Limb (tissue), 2 donors: ENCODE data around the gene REG4.
"Not testable (repeated sequence)": the region's sequence is repeated elsewhere in the genome, so short reads cannot be mapped to it uniquely, and the experiment has no call there.

Experiments
- DNase-seq, 2 donors: peaks; one replicate each; pipeline ENCODE4 v3.0.0-alpha.2; 2016; ENCODE audit errors: extremely low spot score in 2 of 2

Gene REG4

GRCh38 chr1:119811387-119811786, at the start of gene REG4:
Gene REG4, minus strand, starts transcription at chr1:119811460. Its CDS starts 2,691 bp downstream, at chr1:119808769.
- no peak for DNase-seq

GRCh38 chr1:119859647-119860046, 48.4 kb upstream of the REG4 start:
- DNase-seq: no peak

- DNase-seq: not testable (repeated sequence)
These were observed 47.4 kb upstream of the REG4 start for GRCh38 chr1:119858556-119859214.

DNA sequence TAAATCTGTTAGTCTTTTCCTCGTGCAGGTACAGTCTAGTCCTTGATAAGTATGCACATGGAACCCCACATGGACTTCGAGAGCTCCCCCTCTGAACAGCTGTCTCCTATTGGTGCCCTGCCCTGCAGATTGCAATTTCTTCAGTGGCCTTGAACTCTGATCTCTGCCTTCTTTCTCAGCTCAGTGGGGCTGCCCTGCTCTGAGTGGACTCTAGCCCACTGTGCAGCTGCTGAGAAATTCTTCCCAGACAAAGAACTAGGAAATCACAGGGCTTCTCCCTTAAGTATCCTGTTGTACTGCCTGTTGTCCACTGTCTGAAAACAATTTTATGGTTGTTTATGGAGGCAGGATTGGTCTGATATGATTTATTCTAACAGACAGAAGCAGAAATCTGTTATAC, 46.9 kb upstream of the REG4 start:
- no peak for DNase-seq

DNA sequence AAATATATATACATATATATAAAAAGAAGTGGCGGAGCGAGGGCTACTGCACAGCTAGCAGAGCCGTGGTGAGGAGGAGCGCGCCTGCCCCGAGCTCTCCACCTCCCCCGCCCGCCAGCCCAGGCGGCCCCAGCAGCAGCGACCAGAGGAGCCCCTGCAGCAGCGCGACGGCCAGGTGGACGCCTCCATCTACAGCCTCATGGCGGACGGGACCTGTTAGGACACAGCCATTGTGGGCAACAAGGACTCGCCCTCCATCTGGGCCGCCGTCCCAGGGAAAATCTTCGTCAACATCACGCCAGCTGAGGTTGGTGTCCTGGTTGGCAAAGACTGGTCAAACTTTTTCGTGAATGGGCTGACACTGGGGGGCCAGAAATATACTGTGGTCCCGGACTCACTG, 41.9 kb upstream of the REG4 start:
- DNase-seq: no peak

- not testable (repeated sequence) for DNase-seq
These were observed 32.9 kb upstream of the REG4 start for GRCh38 chr1:119844206-119844605.

DNA sequence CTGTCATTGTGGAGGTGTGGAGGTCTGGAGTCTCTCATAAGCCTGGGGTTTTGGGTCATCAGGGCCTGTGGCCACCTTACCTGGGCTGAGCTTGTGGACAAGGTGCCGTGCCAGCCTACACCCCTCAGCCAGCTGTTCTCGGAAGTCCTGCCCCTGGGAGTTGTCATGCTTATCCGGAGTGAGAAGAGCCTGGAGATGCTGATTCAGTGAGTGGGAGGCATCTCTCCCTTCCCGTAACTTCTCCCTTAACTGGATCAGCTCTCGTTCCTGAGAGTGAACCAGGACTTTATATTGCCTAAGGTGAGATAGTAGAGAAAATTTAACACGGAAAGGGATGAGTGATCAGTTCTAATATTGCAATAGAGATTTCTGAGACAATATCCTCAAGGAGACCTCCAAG, 30.0 kb upstream of the REG4 start:
- no peak for DNase-seq

- no peak for DNase-seq
These were observed 29.5 kb upstream of the REG4 start for GRCh38 chr1:119840745-119841144.

DNA sequence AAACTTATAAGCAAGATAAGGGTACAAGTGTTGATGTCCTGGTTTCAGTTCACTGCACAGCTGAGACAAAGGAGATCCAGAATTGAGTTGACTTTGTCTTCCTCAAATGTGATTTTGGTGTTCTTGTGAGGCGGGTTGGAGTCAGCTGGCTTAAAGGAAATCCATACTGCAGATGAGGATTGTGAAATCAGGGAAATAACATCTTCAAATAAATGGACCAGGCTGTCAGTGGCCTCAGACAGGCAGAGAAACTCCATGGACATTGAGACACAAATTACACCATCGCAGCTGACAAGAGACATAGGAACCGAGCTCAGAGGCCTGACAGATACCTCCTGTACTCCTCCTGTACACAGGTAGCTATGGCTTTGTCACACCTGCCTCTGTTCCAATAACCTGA, 27.0 kb upstream of the REG4 start:
- DNase-seq: no peak

- no peak for DNase-seq
These were observed 23.7 kb upstream of the REG4 start for GRCh38 chr1:119834990-119835389.

DNA sequence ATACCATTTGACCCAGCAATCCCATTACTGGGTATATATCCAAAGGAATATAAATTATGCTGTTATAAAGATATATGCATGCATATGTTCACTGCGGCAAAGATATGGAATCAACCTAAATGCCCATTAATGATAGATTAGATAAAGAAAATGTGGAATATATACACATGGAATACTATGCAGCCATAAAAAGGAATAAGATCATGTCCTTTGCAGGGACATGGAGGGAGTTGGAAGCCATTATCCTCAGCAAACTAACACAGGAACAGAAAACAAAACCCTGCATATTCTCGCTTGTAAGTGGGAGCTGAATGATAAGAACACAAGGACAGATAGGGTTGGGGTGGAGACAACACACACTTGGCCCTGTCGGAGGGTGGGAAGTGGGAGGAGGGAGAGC, 19.8 kb upstream of the REG4 start:
- DNase-seq: no peak

DNA sequence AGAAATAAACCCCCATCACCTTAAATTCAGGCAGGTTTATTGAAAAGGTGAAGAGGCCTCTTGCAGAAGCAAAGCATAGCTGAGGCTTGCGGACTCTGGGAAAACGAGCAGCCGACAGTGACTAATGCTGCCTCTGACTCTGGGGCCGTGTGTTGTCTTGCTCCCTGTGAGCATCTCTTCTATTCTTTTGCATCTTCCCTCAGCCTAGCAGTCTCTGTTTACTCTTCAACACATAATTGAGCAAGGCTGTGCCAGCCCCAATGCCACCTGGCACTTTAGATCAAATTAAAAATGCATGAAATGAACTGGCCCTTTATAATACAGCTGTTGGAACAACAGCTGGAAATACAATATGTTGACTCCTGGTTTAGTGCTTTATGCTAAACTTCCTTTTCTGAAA, 18.4 kb upstream of the REG4 start:
- peak in 1 of 2 donors; percentile 40 for DNase-seq

DNA sequence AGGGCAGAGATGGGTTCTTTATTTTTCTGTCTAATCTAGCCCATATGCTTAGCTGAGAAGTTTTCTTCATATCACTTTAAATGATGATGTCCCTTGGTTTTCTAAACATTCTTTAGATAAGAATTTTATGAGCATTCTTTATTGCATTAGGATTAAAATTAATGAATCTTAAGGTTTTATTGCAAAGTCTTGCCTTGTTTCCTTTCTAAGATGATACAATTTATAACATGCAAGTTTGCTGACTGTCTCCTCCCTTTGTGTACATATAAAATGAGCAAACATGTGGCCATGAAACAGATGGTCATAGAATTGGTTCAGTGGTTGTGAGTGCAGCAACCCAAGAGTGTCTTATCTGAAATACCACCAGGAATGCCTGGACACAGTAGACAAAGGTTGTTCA, 17.7 kb upstream of the REG4 start:
- DNase-seq: not testable (repeated sequence)

DNA sequence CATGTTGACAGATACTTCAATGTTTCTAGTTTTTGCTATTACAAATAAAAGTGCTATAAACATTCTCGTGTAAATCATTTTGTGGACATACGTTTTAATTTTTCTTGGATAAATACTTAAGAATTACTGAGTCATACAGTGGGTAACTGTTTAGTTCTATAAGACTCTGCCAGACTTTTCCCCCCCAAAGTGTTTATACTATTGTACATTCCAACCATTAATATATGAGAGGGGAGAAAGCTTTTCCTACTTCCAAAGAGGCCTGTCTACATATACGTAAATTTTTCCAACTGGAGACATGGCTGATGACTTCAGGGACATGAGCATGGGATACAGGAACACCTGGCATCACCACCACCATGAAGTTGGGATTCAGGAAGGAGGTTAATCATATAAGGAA, 17.0 kb upstream of the REG4 start:
- DNase-seq: no peak

DNA sequence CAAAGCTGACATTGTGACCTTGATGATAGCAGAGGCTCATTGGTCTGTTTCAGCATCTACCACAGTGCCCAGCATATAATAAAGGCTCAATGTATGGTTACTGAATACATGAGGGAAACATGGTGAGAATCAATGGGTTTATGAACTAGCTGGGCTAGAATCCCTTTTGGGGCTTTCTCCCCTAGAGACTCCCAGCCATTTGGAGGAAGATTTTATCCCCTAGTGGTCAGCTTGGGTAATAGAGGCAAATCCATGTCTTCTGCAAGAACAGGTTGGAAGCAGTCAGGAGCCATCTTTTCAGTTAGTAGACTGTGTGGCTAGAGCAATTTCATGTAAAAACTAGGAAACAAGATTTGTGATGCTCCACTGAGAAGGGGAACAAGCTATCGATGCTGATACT, 15.8 kb upstream of the REG4 start:
- no peak for DNase-seq

DNA sequence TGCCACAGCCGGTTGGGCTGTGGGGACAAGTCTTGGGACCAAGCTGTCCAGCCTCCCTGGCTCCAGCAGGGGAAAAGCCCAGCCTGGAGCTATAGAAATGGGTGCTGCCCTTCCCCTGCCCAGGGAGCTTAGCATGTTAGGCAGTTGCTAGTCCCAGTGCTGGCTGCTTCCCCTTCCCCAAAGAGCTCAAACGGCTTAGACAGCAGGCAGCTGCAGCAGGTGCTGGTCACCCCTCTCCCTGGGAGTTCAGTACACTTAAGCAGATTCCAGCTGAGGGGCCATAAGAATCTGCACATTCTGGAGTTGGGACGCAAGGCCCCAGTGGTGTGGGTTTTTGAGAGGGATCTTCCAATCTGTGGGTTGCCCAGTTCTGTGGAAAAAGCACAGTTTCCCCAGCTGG, 11.1 kb upstream of the REG4 start:
- no peak for DNase-seq

DNA sequence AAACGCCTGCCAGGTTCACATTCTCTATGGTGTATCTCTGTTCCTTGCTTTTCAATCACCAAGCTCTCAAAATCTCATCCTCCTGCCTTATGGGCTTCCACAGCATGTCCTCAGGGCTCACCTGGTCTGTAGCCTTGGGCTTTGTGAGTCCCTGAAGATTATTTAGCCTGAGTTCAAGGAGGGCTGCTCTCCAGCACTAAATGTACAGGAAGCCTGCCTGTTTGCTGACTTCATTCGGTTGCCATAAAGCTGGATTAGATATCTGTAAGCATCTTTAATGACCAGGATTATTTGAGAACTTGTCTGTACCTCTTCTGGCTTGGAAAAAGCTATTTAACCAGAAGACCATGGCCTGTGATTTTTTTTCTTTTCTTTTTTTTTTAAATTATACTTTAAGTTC, 6.9 kb upstream of the REG4 start:
- DNase-seq: no peak

- DNase-seq: no peak
These were observed 5.1 kb upstream of the REG4 start for GRCh38 chr1:119816407-119816806.

- DNase-seq: no peak
These were observed 4.7 kb upstream of the REG4 start for GRCh38 chr1:119815928-119816327.

DNA sequence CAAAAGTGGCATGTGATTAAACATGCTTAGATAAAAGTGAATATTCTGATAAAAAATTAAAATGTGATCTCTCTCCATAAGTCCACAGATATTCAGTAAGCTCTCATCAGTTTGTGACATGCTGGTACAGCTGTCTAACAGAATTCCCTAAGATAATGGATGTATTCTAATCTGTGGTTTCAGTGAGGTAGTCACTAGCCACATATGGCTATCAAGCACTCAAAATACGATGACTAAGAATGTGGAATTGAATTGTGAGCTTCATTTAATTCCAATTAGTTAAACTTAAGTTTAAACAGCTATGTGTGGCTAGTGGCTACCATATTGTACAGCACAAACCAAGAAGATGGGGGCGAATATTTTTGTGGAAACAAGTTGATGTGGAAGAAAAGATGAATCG, 4.1 kb upstream of the REG4 start:
- DNase-seq: no peak

GRCh38 chr1:119814288-119814687, 3.0 kb upstream of the REG4 start:
- no peak for DNase-seq

DNA sequence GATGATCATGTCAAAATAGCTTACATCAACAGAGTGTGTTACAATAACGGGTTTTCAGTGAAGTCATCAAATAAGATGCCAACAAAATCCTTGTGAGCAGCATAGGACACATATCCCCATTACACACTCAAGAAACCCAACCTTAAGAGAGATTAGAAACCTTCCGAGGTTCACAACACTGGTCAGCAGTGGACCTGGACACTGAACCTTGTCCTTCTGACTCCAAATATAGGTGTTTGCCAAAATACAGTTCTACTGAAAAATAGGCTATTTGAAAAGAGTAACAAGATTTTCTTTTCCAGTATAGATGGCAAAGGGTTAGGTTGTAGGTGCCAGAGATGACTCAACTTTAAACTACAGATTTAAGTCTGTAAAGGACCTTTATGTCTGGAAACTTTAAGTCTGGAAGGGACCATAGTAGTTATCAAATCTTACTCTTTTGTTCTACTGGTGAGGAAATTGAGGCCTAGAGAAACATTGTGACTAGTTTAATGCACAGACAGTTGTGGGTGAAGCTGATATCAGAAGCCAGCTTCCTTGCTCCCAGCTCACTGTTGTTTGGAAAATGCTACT, 811 bp upstream of the REG4 start:
- DNase-seq: no peak

GRCh38 chr1:119808972-119809550, 2.2 kb downstream of the REG4 start:
- DNase-seq: peak; percentile 75 to 83
